ENCODE data around the gene MAP3K15. TPM values are rescaled to one million over a fixed set of nuclear protein-coding genes. Genes with fewer than 3 reads are reported as not detected.
"Not testable (repeated sequence)": the region's sequence is repeated elsewhere in the genome, so short reads cannot be mapped to it uniquely, and the experiment has no call there.

MAP3K15 gene
- total RNA-seq, 2 donors from 2014 or later: 0.56 TPM; not detected in 1

- H3K4me3 ChIP-seq: no peak overlapping the region
- no peaks in the 10 kb centered on the region for H3K4me1 ChIP-seq (ENCODE audit: control insufficient read depth in 1 of 2, low read depth in 2 of 2)
- no peak overlapping the region for H3K27ac ChIP-seq
- no peak for DNase-seq (ENCODE audit: low spot score)
- ATAC-seq (ENCODE audit: insufficient number of reproducible peaks, low FRiP score, low read depth): no peak
- H3K27me3 ChIP-seq (replicated peaks; ENCODE audit: insufficient read depth): no peaks in the 10 kb centered on the region
- no peak for TF ChIP-seq CTCF (IDR thresholded peaks at IDR 0.05)
- no peaks in the 10 kb centered on the region for H3K9me3 ChIP-seq
- H3K36me3 ChIP-seq: no peaks in the 10 kb centered on the region
Observed at GRCh38 chrX:19517965-19518364, 2.7 kb upstream of the MAP3K15 start.

GRCh38 chrX:19515615-19516105 lies 352 bp upstream of the MAP3K15 start:
- Histone ChIP-seq H3K27me3 (replicated peaks; ENCODE audit: insufficient read depth) (no peaks in the 10 kb centered on the region), H3K36me3 (no peaks in the 10 kb centered on the region), H3K9me3 (no peaks in the 10 kb centered on the region), H3K4me3 (peak overlapping the region; percentile 62), H3K4me1 (ENCODE audit: control insufficient read depth in 1 of 2, low read depth in 2 of 2) (no peaks in the 10 kb centered on the region), H3K27ac (no peak overlapping the region)
- ATAC-seq (ENCODE audit: insufficient number of reproducible peaks, low FRiP score, low read depth) (no peak), DNase-seq (ENCODE audit: low spot score) (no peak)
- TF ChIP-seq CTCF (IDR thresholded peaks at IDR 0.05): no peak

- DNase-seq (ENCODE audit: low spot score): no peak
- Histone ChIP-seq H3K27me3 (replicated peaks; ENCODE audit: insufficient read depth) (no peaks in the 10 kb centered on the region), H3K27ac (no peak overlapping the region), H3K9me3 (no peaks in the 10 kb centered on the region), H3K36me3 (no peaks in the 10 kb centered on the region), H3K4me3 (peak overlapping the region; percentile 48), H3K4me1 (ENCODE audit: control insufficient read depth in 1 of 2, low read depth in 2 of 2) (no peaks in the 10 kb centered on the region)
- no peak for ATAC-seq (ENCODE audit: insufficient number of reproducible peaks, low FRiP score, low read depth)
- no peak for TF ChIP-seq CTCF (IDR thresholded peaks at IDR 0.05)
Observed at GRCh38 chrX:19513383-19513782, 1.9 kb downstream of the MAP3K15 start.

GRCh38 chrX:19512961-19513360 lies 2.3 kb downstream of the MAP3K15 start:
- no peak for DNase-seq (ENCODE audit: low spot score)

GRCh38 chrX:19512359-19512758 lies 2.9 kb downstream of the MAP3K15 start:
- Histone ChIP-seq H3K27ac (no peak overlapping the region), H3K4me3 (no peak overlapping the region), H3K4me1 (ENCODE audit: control insufficient read depth in 1 of 2, low read depth in 2 of 2) (no peaks in the 10 kb centered on the region), H3K36me3 (no peaks in the 10 kb centered on the region), H3K27me3 (replicated peaks; ENCODE audit: insufficient read depth) (no peaks in the 10 kb centered on the region), H3K9me3 (no peaks in the 10 kb centered on the region)
- TF ChIP-seq CTCF (IDR thresholded peaks at IDR 0.05): no peak
- ATAC-seq (ENCODE audit: insufficient number of reproducible peaks, low FRiP score, low read depth) (no peak), DNase-seq (ENCODE audit: low spot score) (no peak)

More at GRCh38 chrX:19512961-19513360, 2.3 kb downstream of the MAP3K15 start:
- H3K9me3 ChIP-seq: no peaks in the 10 kb centered on the region
- no peaks in the 10 kb centered on the region for H3K36me3 ChIP-seq
- no peak for TF ChIP-seq CTCF (IDR thresholded peaks at IDR 0.05)
- no peaks in the 10 kb centered on the region for H3K27me3 ChIP-seq (replicated peaks; ENCODE audit: insufficient read depth)
- no peak for ATAC-seq (ENCODE audit: insufficient number of reproducible peaks, low FRiP score, low read depth)
- H3K4me3 ChIP-seq: no peak overlapping the region
- H3K4me1 ChIP-seq (ENCODE audit: control insufficient read depth in 1 of 2, low read depth in 2 of 2): no peaks in the 10 kb centered on the region
- H3K27ac ChIP-seq: no peak overlapping the region

GRCh38 chrX:19511796-19512195 lies 3.5 kb downstream of the MAP3K15 start:
- not testable (repeated sequence) for H3K27me3 ChIP-seq (replicated peaks; ENCODE audit: insufficient read depth); H3K36me3 ChIP-seq; H3K27ac ChIP-seq; H3K4me1 ChIP-seq (ENCODE audit: control insufficient read depth in 1 of 2, low read depth in 2 of 2); ATAC-seq (ENCODE audit: insufficient number of reproducible peaks, low FRiP score, low read depth); H3K9me3 ChIP-seq; DNase-seq (ENCODE audit: low spot score); H3K4me3 ChIP-seq
